ENCODE measurements around the gene SPECC1.
A peak's percentile ranks its signal among the peaks of the same experiment; 100 is the strongest.
"Not testable (repeated sequence)": the region's sequence is repeated elsewhere in the genome, so short reads cannot be mapped to it uniquely, and the experiment has no call there.

The SPECC1 gene

GRCh38 chr17:20008242-20009051 is 712 bp upstream of the SPECC1 start:
- no peak for DNase-seq (ENCODE audit: low read depth, low spot score)
- H3K4me3 ChIP-seq (ENCODE audit: low read length): peak overlapping the region; percentile 53

GRCh38 chr17:20009052-20009301 is 182 bp upstream of the SPECC1 start:
- peak overlapping the region; percentile 53 for H3K4me3 ChIP-seq (ENCODE audit: low read length)
- no peak for DNase-seq (ENCODE audit: low read depth, low spot score)

- H3K4me3 ChIP-seq (ENCODE audit: low read length): peak overlapping the region; percentile 42
These were observed 1.1 kb downstream of the SPECC1 start for GRCh38 chr17:20010099-20010863.

GRCh38 chr17:20010936-20011335 is 1.8 kb downstream of the SPECC1 start:
- H3K4me3 ChIP-seq (ENCODE audit: low read length): no peak overlapping the region

More at GRCh38 chr17:20010099-20010863, 1.1 kb downstream of the SPECC1 start:
- DNase-seq (ENCODE audit: low read depth, low spot score): no peak

GRCh38 chr17:20012017-20012536 is 2.9 kb downstream of the SPECC1 start:
- no peak overlapping the region for H3K4me3 ChIP-seq (ENCODE audit: low read length)
- no peak for DNase-seq (ENCODE audit: low read depth, low spot score)

More at GRCh38 chr17:20010936-20011335, 1.8 kb downstream of the SPECC1 start:
- DNase-seq (ENCODE audit: low read depth, low spot score): no peak

- H3K4me3 ChIP-seq (ENCODE audit: low read length); DNase-seq (ENCODE audit: low read depth, low spot score): not testable (repeated sequence)
These were observed 7.4 kb downstream of the SPECC1 start for GRCh38 chr17:20016475-20016992.

GRCh38 chr17:20022701-20023100 is 13.5 kb downstream of the SPECC1 start:
- no peak for DNase-seq (ENCODE audit: low read depth, low spot score)
- H3K4me3 ChIP-seq (ENCODE audit: low read length): no peak overlapping the region

GRCh38 chr17:20026960-20027359 is 17.8 kb downstream of the SPECC1 start:
- no peak overlapping the region for H3K4me3 ChIP-seq (ENCODE audit: low read length)
- DNase-seq (ENCODE audit: low read depth, low spot score): no peak

GRCh38 chr17:20028443-20028842 is 19.3 kb downstream of the SPECC1 start:
- no peak for DNase-seq (ENCODE audit: low read depth, low spot score)
- no peak overlapping the region for H3K4me3 ChIP-seq (ENCODE audit: low read length)

- DNase-seq (ENCODE audit: low read depth, low spot score): no peak
- no peak overlapping the region for H3K4me3 ChIP-seq (ENCODE audit: low read length)
These were observed 23.5 kb downstream of the SPECC1 start for GRCh38 chr17:20032636-20033035.

- DNase-seq (ENCODE audit: low read depth, low spot score): no peak
- no peak overlapping the region for H3K4me3 ChIP-seq (ENCODE audit: low read length)
These were observed 24.3 kb downstream of the SPECC1 start for GRCh38 chr17:20033415-20033814.

- DNase-seq (ENCODE audit: low read depth, low spot score): no peak
- H3K4me3 ChIP-seq (ENCODE audit: low read length): no peak overlapping the region
These were observed 26.3 kb downstream of the SPECC1 start for GRCh38 chr17:20035501-20035900.

- not testable (repeated sequence) for H3K4me3 ChIP-seq (ENCODE audit: low read length); DNase-seq (ENCODE audit: low read depth, low spot score)
These were observed 28.1 kb downstream of the SPECC1 start for GRCh38 chr17:20037286-20037685.

- DNase-seq (ENCODE audit: low read depth, low spot score): no peak
- H3K4me3 ChIP-seq (ENCODE audit: low read length): no peak overlapping the region
These were observed 29.9 kb downstream of the SPECC1 start for GRCh38 chr17:20039037-20039436.

- no peak for DNase-seq (ENCODE audit: low read depth, low spot score)
- no peak overlapping the region for H3K4me3 ChIP-seq (ENCODE audit: low read length)
These were observed 31.1 kb downstream of the SPECC1 start for GRCh38 chr17:20040216-20040615.

GRCh38 chr17:20043021-20043420 is 33.9 kb downstream of the SPECC1 start:
- no peak for DNase-seq (ENCODE audit: low read depth, low spot score)
- H3K4me3 ChIP-seq (ENCODE audit: low read length): no peak overlapping the region

- DNase-seq (ENCODE audit: low read depth, low spot score): peak; percentile 12
- no peak overlapping the region for H3K4me3 ChIP-seq (ENCODE audit: low read length)
These were observed 36.3 kb downstream of the SPECC1 start for GRCh38 chr17:20045476-20045875.

- DNase-seq (ENCODE audit: low read depth, low spot score): no peak
- no peak overlapping the region for H3K4me3 ChIP-seq (ENCODE audit: low read length)
These were observed 37.5 kb downstream of the SPECC1 start for GRCh38 chr17:20046629-20047028.

GRCh38 chr17:20051624-20052023 is 42.5 kb downstream of the SPECC1 start:
- no peak for DNase-seq (ENCODE audit: low read depth, low spot score)
- no peak overlapping the region for H3K4me3 ChIP-seq (ENCODE audit: low read length)

GRCh38 chr17:20053361-20053964 is 44.3 kb downstream of the SPECC1 start:
- DNase-seq (ENCODE audit: low read depth, low spot score): no peak
- H3K4me3 ChIP-seq (ENCODE audit: low read length): no peak overlapping the region
